ENCODE results near the gene NFATC4.

Gene NFATC4

GRCh38 chr14:24409192-24409591 is 41.2 kb downstream of the NFATC4 start:
- H3K9me3 ChIP-seq (ENCODE audit: control insufficient read depth, insufficient read depth, low read length): no peaks in the 10 kb centered on the region
- peaks cover 2% of the 10 kb centered on the region; the same call in 1 of the 2 replicates for H3K4me1 ChIP-seq (ENCODE audit: control insufficient read depth, insufficient read depth, low read length)
- WGBS (ENCODE audit: insufficient coverage, insufficient read length): no CpG with 5 or more reads among the region's 6 CpGs
- no peak overlapping the region for H3K27ac ChIP-seq (ENCODE audit: low read length)
- H3K27me3 ChIP-seq (ENCODE audit: control insufficient read depth, insufficient read depth, low read length): no peaks in the 10 kb centered on the region
- no peak overlapping the region for H3K4me3 ChIP-seq (ENCODE audit: low read length)
- peaks cover 4% of the 10 kb centered on the region; the same call in 1 of the 2 replicates for H3K36me3 ChIP-seq (ENCODE audit: control insufficient read depth, insufficient read depth, low read length)
- DNase-seq (ENCODE audit: low read depth, low spot score): no peak

- H3K9me3 ChIP-seq (ENCODE audit: control insufficient read depth, insufficient read depth, low read length): no peaks in the 10 kb centered on the region
- H3K36me3 ChIP-seq (ENCODE audit: control insufficient read depth, insufficient read depth, low read length): peaks cover 10% of the 10 kb centered on the region
- no peaks in the 10 kb centered on the region for H3K27me3 ChIP-seq (ENCODE audit: control insufficient read depth, insufficient read depth, low read length)
- no CpG with 5 or more reads among the region's 10 CpGs for WGBS (ENCODE audit: insufficient coverage, insufficient read length)
- no peak overlapping the region for H3K4me3 ChIP-seq (ENCODE audit: low read length)
- H3K27ac ChIP-seq (ENCODE audit: low read length): no peak overlapping the region
- DNase-seq (ENCODE audit: low read depth, low spot score): no peak
- peaks cover 2% of the 10 kb centered on the region; the same call in 1 of the 2 replicates for H3K4me1 ChIP-seq (ENCODE audit: control insufficient read depth, insufficient read depth, low read length)
These were observed 42.0 kb downstream of the NFATC4 start for GRCh38 chr14:24409956-24410355.

- H3K4me3 ChIP-seq (ENCODE audit: low read length): no peak overlapping the region
- peaks cover 2% of the 10 kb centered on the region; the same call in 1 of the 2 replicates for H3K4me1 ChIP-seq (ENCODE audit: control insufficient read depth, insufficient read depth, low read length)
- no peaks in the 10 kb centered on the region for H3K9me3 ChIP-seq (ENCODE audit: control insufficient read depth, insufficient read depth, low read length)
- H3K27me3 ChIP-seq (ENCODE audit: control insufficient read depth, insufficient read depth, low read length): no peaks in the 10 kb centered on the region
- no peak for DNase-seq (ENCODE audit: low read depth, low spot score)
- no peak overlapping the region for H3K27ac ChIP-seq (ENCODE audit: low read length)
- H3K36me3 ChIP-seq (ENCODE audit: control insufficient read depth, insufficient read depth, low read length): peaks cover 14% of the 10 kb centered on the region
- WGBS (ENCODE audit: insufficient coverage, insufficient read length): no CpG with 5 or more reads among the region's 16 CpGs
These were observed 43.7 kb downstream of the NFATC4 start for GRCh38 chr14:24411443-24412389.

GRCh38 chr14:24414077-24414476 is 46.1 kb downstream of the NFATC4 start:
- Histone ChIP-seq H3K4me1 (ENCODE audit: control insufficient read depth, insufficient read depth, low read length) (peaks cover 2% of the 10 kb centered on the region; the same call in 1 of the 2 replicates), H3K36me3 (ENCODE audit: control insufficient read depth, insufficient read depth, low read length) (peaks cover 14% of the 10 kb centered on the region), H3K9me3 (ENCODE audit: control insufficient read depth, insufficient read depth, low read length) (no peaks in the 10 kb centered on the region), H3K27ac (ENCODE audit: low read length) (no peak overlapping the region), H3K4me3 (ENCODE audit: low read length) (no peak overlapping the region), H3K27me3 (ENCODE audit: control insufficient read depth, insufficient read depth, low read length) (no peaks in the 10 kb centered on the region)
- DNase-seq (ENCODE audit: low read depth, low spot score): no peak
- no CpG with 5 or more reads among the region's 1 CpG for WGBS (ENCODE audit: insufficient coverage, insufficient read length)

GRCh38 chr14:24414732-24415420 is 46.9 kb downstream of the NFATC4 start:
- no peak overlapping the region for H3K27ac ChIP-seq (ENCODE audit: low read length)
- H3K4me1 ChIP-seq (ENCODE audit: control insufficient read depth, insufficient read depth, low read length): peaks cover 2% of the 10 kb centered on the region; the same call in 1 of the 2 replicates
- WGBS (ENCODE audit: insufficient coverage, insufficient read length): no CpG with 5 or more reads among the region's 15 CpGs
- peaks cover 14% of the 10 kb centered on the region for H3K36me3 ChIP-seq (ENCODE audit: control insufficient read depth, insufficient read depth, low read length)
- no peak overlapping the region for H3K4me3 ChIP-seq (ENCODE audit: low read length)
- no peaks in the 10 kb centered on the region for H3K9me3 ChIP-seq (ENCODE audit: control insufficient read depth, insufficient read depth, low read length)
- DNase-seq (ENCODE audit: low read depth, low spot score): no peak
- H3K27me3 ChIP-seq (ENCODE audit: control insufficient read depth, insufficient read depth, low read length): no peaks in the 10 kb centered on the region

- Histone ChIP-seq H3K27me3 (ENCODE audit: control insufficient read depth, insufficient read depth, low read length) (no peaks in the 10 kb centered on the region), H3K36me3 (ENCODE audit: control insufficient read depth, insufficient read depth, low read length) (peaks cover 14% of the 10 kb centered on the region), H3K4me3 (ENCODE audit: low read length) (no peak overlapping the region), H3K27ac (ENCODE audit: low read length) (no peak overlapping the region), H3K9me3 (ENCODE audit: control insufficient read depth, insufficient read depth, low read length) (no peaks in the 10 kb centered on the region), H3K4me1 (ENCODE audit: control insufficient read depth, insufficient read depth, low read length) (peaks cover 2% of the 10 kb centered on the region; the same call in 1 of the 2 replicates)
- no peak for DNase-seq (ENCODE audit: low read depth, low spot score)
- WGBS (ENCODE audit: insufficient coverage, insufficient read length): no CpG with 5 or more reads among the region's 25 CpGs
These were observed 47.7 kb downstream of the NFATC4 start for GRCh38 chr14:24415421-24416253.

- no peaks in the 10 kb centered on the region for H3K27me3 ChIP-seq (ENCODE audit: control insufficient read depth, insufficient read depth, low read length)
- H3K9me3 ChIP-seq (ENCODE audit: control insufficient read depth, insufficient read depth, low read length): no peaks in the 10 kb centered on the region
- no peak for DNase-seq (ENCODE audit: low read depth, low spot score)
- H3K27ac ChIP-seq (ENCODE audit: low read length): no peak overlapping the region
- H3K4me3 ChIP-seq (ENCODE audit: low read length): no peak overlapping the region
- H3K36me3 ChIP-seq (ENCODE audit: control insufficient read depth, insufficient read depth, low read length): peaks cover 14% of the 10 kb centered on the region
- no CpG with 5 or more reads among the region's 19 CpGs for WGBS (ENCODE audit: insufficient coverage, insufficient read length)
- peaks cover 2% of the 10 kb centered on the region; the same call in 1 of the 2 replicates for H3K4me1 ChIP-seq (ENCODE audit: control insufficient read depth, insufficient read depth, low read length)
These were observed 48.4 kb downstream of the NFATC4 start for GRCh38 chr14:24416254-24416931.

GRCh38 chr14:24416932-24417619 is 49.1 kb downstream of the NFATC4 start:
- Histone ChIP-seq H3K27me3 (ENCODE audit: control insufficient read depth, insufficient read depth, low read length) (no peaks in the 10 kb centered on the region), H3K36me3 (ENCODE audit: control insufficient read depth, insufficient read depth, low read length) (peaks cover 14% of the 10 kb centered on the region), H3K4me1 (ENCODE audit: control insufficient read depth, insufficient read depth, low read length) (no peaks in the 10 kb centered on the region), H3K4me3 (ENCODE audit: low read length) (no peak overlapping the region), H3K9me3 (ENCODE audit: control insufficient read depth, insufficient read depth, low read length) (no peaks in the 10 kb centered on the region), H3K27ac (ENCODE audit: low read length) (no peak overlapping the region)
- WGBS (ENCODE audit: insufficient coverage, insufficient read length): no CpG with 5 or more reads among the region's 16 CpGs
- DNase-seq (ENCODE audit: low read depth, low spot score): no peak

GRCh38 chr14:24417832-24418491 is 50.0 kb downstream of the NFATC4 start:
- H3K4me1 ChIP-seq (ENCODE audit: control insufficient read depth, insufficient read depth, low read length): no peaks in the 10 kb centered on the region
- no peaks in the 10 kb centered on the region for H3K9me3 ChIP-seq (ENCODE audit: control insufficient read depth, insufficient read depth, low read length)
- no peak overlapping the region for H3K27ac ChIP-seq (ENCODE audit: low read length)
- H3K4me3 ChIP-seq (ENCODE audit: low read length): no peak overlapping the region
- no CpG with 5 or more reads among the region's 6 CpGs for WGBS (ENCODE audit: insufficient coverage, insufficient read length)
- no peaks in the 10 kb centered on the region for H3K27me3 ChIP-seq (ENCODE audit: control insufficient read depth, insufficient read depth, low read length)
- DNase-seq (ENCODE audit: low read depth, low spot score): no peak
- peaks cover 14% of the 10 kb centered on the region for H3K36me3 ChIP-seq (ENCODE audit: control insufficient read depth, insufficient read depth, low read length)
